Endometrium (tissue), 2 donors: ENCODE results near the gene PAX2.
"Not testable (repeated sequence)": the region's sequence is repeated elsewhere in the genome, so short reads cannot be mapped to it uniquely, and the experiment has no call there.

Source experiments
- FAIRE-seq: peaks from 2 replicates; lab custom pipeline; 2012; peaks lifted over from hg19 to GRCh38; lab: Jason Lieb, UNC
- donor health status: control.
- donor health status: control.

Gene PAX2

GRCh38 chr10:100744987-100745881 lies at the start of gene PAX2:
Gene PAX2 (plus strand): TSS chr10:100745582. CDS start chr10:100746261, 679 bp downstream.
- FAIRE-seq = no peak

GRCh38 chr10:100696477-100696901 lies 48.9 kb upstream of the PAX2 start:
- FAIRE-seq = no peak

GRCh38 chr10:100697070-100697469 lies 48.3 kb upstream of the PAX2 start:
- no peak for FAIRE-seq

GRCh38 chr10:100697631-100698030 lies 47.8 kb upstream of the PAX2 start:
- FAIRE-seq = no peak

- not testable (repeated sequence) for FAIRE-seq
Measured at GRCh38 chr10:100701704-100702103, 43.7 kb upstream of the PAX2 start.

- FAIRE-seq = no peak
Measured at GRCh38 chr10:100705139-100705538, 40.2 kb upstream of the PAX2 start.

GRCh38 chr10:100707261-100707848 lies 38.0 kb upstream of the PAX2 start:
- no peak for FAIRE-seq

GRCh38 chr10:100709146-100710082 lies 36.0 kb upstream of the PAX2 start:
- FAIRE-seq = no peak

GRCh38 chr10:100710151-100710871 lies 35.1 kb upstream of the PAX2 start:
- FAIRE-seq = no peak

- FAIRE-seq = no peak
Measured at GRCh38 chr10:100713049-100713858, 32.1 kb upstream of the PAX2 start.

- no peak for FAIRE-seq
Measured at GRCh38 chr10:100713859-100714565, 31.4 kb upstream of the PAX2 start.

GRCh38 chr10:100714566-100714950 lies 30.8 kb upstream of the PAX2 start:
- FAIRE-seq = no peak

GRCh38 chr10:100715101-100715444 lies 30.3 kb upstream of the PAX2 start:
- no peak for FAIRE-seq

GRCh38 chr10:100715445-100716385 lies 29.7 kb upstream of the PAX2 start:
- no peak for FAIRE-seq

GRCh38 chr10:100717166-100717565 lies 28.2 kb upstream of the PAX2 start:
- FAIRE-seq = no peak

- no peak for FAIRE-seq
Measured at GRCh38 chr10:100718197-100718742, 27.1 kb upstream of the PAX2 start.

- no peak for FAIRE-seq
Measured at GRCh38 chr10:100723180-100723579, 22.2 kb upstream of the PAX2 start.

GRCh38 chr10:100723770-100724530 lies 21.4 kb upstream of the PAX2 start:
- FAIRE-seq = no peak
